Measurements from ENCODE around the gene SLC35G2.
A peak's percentile ranks its signal among the peaks of the same experiment; 100 is the strongest.
"Not testable (repeated sequence)": the region's sequence is repeated elsewhere in the genome, so short reads cannot be mapped to it uniquely, and the experiment has no call there.

SLC35G2 gene

DNA sequence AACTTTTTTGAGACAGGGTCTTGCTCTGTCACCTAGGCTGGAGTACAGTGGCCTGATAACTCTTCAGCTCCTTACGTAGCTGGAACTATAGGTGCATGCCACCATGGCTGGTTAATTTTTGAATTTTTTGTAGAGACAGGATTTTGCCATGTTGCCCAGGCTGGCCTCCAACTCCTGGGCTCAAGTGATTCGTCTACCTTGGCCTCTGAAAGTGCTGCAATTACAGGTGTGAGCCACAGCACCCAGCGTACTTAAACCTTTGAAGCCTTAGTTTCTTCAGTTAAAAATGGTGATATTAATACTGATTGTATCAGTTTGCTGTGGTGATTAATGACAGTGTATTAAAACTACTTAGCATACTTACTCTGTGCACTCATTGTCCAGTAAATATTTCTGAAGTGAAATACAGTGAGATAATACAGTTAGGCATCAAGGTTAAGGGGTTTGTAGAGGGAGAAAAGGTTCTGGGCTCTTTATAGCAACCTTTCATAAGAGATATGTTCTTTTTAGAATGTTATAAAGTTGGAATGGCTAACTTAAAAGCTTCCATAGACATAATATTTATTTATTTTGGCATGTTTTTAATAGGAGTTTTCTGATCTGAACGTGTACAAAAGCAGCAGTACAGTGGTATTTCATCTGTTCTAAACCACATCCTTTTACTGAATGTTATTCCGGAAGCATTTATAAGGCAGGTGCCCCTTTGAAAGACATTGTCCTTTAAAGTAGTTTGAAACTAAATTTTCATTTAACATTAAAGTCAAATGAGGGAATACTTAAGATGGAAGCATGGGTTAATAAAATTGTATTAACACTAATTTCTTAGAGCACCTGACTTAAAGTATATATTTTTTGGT is 66.7 kb downstream of the SLC35G2 start:
- TF ChIP-seq, protein P1, sequence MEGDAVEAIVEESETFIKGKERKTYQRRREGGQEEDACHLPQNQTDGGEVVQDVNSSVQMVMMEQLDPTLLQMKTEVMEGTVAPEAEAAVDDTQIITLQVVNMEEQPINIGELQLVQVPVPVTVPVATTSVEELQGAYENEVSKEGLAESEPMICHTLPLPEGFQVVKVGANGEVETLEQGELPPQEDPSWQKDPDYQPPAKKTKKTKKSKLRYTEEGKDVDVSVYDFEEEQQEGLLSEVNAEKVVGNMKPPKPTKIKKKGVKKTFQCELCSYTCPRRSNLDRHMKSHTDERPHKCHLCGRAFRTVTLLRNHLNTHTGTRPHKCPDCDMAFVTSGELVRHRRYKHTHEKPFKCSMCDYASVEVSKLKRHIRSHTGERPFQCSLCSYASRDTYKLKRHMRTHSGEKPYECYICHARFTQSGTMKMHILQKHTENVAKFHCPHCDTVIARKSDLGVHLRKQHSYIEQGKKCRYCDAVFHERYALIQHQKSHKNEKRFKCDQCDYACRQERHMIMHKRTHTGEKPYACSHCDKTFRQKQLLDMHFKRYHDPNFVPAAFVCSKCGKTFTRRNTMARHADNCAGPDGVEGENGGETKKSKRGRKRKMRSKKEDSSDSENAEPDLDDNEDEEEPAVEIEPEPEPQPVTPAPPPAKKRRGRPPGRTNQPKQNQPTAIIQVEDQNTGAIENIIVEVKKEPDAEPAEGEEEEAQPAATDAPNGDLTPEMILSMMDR (IDR thresholded peaks at IDR 0.05; ENCODE audit: low read depth, low read length) = no peak
- H3K4me3 ChIP-seq (replicated peaks in 1 of 2; ENCODE audit: low read depth in 2 of 2, low read length in 2 of 2) = no peak overlapping the region

GRCh38 chr3:136889947-136890346 is 71.0 kb downstream of the SLC35G2 start:
- DNase-seq (ENCODE audit: low read depth in 2 of 2) = no peak
- no peak overlapping the region for H3K4me3 ChIP-seq (replicated peaks in 1 of 2; ENCODE audit: low read depth in 2 of 2, low read length in 2 of 2)

More for the DNA sequence above, 66.7 kb downstream of the SLC35G2 start:
- DNase-seq (ENCODE audit: low read depth in 2 of 2) = no peak

DNA sequence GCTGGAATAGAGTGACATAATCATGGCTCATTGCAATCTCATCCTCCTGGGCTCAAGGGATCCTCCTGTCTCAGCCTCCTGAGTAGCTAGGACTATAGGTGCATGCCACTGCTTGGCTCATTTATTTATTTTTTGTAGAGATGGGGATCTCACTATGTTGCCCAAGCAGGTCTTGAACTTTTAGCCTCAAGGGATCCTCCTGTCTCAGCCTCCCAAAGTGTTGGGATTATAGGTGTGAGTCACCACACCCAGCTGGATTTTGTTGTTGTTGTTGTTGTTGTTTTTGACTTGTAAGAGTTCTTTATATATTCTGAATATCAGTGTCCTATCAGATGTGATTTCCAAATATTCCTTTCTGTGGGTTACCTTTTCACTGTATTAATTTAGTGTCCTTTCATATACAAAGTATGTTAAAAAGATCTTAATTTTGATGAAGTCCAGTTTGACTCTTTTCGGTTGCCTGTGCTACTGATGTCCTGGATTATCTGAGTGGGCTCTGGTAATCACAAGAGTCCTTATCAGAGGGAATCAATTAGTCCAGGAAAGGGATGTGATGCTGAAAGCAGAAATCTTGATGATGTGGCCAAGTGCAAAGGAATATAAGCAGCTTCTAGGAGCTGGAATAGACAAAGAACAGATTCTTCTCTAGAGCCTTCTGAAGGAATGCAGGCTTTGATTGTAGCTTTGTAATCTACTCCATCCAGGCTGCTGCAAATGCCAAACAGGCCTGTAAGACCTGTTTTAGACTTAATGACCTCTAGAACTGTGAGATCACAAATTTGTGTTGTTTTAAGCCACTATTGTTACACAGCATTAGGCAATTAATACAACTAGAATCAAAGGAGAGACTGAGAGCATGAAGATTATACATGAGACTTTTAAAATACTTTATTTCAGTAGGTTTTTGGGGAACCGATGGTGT is 73.3 kb downstream of the SLC35G2 start:
- no peak overlapping the region for H3K4me3 ChIP-seq (replicated peaks in 1 of 2; ENCODE audit: low read depth in 2 of 2, low read length in 2 of 2)
- no peak for DNase-seq (ENCODE audit: low read depth in 2 of 2)

More at GRCh38 chr3:136889947-136890346, 71.0 kb downstream of the SLC35G2 start:
- TF ChIP-seq, protein P1 (IDR thresholded peaks at IDR 0.05; ENCODE audit: low read depth, low read length) = no peak

DNA sequence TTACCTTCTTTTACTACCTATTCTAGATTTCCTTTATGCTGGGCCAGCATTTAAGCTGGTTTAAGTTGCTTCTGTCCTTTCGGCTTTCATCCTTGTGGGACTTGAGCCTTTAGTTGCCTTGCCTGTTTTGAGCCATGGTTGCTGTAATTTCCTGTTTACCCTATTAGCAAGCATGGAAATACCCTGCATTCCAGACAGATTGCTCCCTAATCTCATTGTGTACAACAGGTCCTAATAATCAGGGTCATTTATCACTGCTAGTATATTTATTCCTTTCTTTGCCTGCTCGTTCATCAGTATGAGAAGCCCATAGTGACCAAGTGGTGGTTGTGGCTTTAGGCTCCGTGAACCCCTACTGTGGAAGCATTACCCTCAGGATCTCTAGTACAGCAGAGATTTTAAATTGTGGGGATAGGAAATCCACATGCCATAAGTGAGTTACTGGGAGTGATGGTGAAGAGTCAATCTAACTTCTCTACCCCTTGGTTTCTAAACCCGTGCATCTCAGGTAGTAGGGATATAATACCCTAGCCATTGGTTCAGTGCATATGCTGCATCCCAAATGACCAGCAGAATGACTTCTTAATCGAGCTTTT is 75.0 kb downstream of the SLC35G2 start:
- TF ChIP-seq, protein P1 (IDR thresholded peaks at IDR 0.05; ENCODE audit: low read depth, low read length) = no peak
- peak; percentile 65 to 90 for DNase-seq (ENCODE audit: low read depth in 2 of 2)
- H3K4me3 ChIP-seq (replicated peaks in 1 of 2; ENCODE audit: low read depth in 2 of 2, low read length in 2 of 2) = no peak overlapping the region

More for the DNA sequence above, 73.3 kb downstream of the SLC35G2 start:
- TF ChIP-seq, protein P1 (IDR thresholded peaks at IDR 0.05; ENCODE audit: low read depth, low read length) = no peak

DNA sequence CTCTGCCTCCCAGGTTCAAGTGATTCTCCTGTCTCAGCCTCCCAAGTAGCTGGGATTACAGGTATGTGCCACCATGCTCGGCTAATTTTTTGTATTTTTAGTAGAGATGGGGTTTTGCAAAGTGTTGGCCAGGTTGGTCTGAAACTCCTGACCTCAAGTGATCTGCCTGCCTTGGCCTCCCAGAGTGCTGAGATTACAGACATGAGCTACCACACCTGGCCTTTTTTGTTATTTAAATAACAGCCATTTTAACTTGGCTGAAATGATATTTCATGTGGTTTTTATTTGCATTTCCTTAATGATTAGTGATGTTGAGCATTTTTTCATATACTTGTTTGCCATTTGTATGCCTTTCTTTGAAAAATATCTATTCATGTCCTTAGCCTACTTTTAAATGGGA is 78.2 kb downstream of the SLC35G2 start:
- DNase-seq (ENCODE audit: low read depth in 2 of 2); H3K4me3 ChIP-seq (replicated peaks in 1 of 2; ENCODE audit: low read depth in 2 of 2, low read length in 2 of 2): not testable (repeated sequence)

DNA sequence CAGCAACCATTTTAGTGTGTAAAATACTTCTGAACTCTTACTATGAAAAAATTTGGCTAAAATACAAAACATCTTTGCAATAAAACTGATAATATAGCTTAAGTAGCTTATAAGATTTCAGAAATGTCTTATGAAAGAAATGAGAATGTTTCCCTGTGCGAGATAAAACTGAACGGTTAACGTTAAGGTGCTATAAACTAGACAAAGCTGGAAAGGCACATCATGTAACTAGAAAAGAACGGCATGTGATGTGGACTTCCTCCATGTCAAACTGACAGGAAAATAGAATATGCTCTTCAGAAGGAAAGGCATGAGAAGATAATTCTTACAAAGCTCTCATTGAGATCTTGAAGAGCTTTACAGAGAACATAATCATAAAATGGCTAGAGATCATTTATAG is 79.6 kb downstream of the SLC35G2 start:
- TF ChIP-seq, protein P1 (IDR thresholded peaks at IDR 0.05; ENCODE audit: low read depth, low read length) = no peak
- no peak overlapping the region for H3K4me3 ChIP-seq (replicated peaks in 1 of 2; ENCODE audit: low read depth in 2 of 2, low read length in 2 of 2)
- no peak for DNase-seq (ENCODE audit: low read depth in 2 of 2)

Measured in cardiac fibroblast (primary cell).